ENCODE measurements around the gene RNF41.

DNA sequence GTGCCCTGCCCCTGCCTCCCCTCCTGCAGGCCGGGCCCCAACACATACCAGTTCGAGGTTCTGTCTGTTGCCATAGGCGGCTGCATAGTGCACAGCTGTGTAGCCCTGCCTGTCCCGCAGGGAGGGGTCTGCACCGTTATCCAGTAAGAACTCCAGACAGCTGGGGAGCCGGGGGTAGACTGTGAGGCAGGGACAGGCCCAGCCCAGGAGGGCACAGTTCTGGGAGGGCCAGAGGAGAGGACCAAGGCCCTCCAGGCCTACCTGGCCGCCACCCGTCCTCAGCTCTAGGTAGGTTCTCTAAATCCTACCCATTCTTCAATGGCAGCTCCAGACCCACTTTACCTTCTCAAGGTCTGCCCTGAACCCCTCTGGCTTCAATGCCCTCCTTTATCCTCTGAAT, 27.0 kb upstream of the RNF41 start:
- TF ChIP-seq, protein P1, sequence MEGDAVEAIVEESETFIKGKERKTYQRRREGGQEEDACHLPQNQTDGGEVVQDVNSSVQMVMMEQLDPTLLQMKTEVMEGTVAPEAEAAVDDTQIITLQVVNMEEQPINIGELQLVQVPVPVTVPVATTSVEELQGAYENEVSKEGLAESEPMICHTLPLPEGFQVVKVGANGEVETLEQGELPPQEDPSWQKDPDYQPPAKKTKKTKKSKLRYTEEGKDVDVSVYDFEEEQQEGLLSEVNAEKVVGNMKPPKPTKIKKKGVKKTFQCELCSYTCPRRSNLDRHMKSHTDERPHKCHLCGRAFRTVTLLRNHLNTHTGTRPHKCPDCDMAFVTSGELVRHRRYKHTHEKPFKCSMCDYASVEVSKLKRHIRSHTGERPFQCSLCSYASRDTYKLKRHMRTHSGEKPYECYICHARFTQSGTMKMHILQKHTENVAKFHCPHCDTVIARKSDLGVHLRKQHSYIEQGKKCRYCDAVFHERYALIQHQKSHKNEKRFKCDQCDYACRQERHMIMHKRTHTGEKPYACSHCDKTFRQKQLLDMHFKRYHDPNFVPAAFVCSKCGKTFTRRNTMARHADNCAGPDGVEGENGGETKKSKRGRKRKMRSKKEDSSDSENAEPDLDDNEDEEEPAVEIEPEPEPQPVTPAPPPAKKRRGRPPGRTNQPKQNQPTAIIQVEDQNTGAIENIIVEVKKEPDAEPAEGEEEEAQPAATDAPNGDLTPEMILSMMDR (IDR thresholded peaks at IDR 0.05), result no peak
- TF ChIP-seq POLR2A (IDR thresholded peaks at IDR 0.05), result no peak
